ENCODE data around the gene PDS5A. TPM values are rescaled to one million over a fixed set of nuclear protein-coding genes. Genes with fewer than 3 reads are reported as not detected.
"Not testable (repeated sequence)": the region's sequence is repeated elsewhere in the genome, so short reads cannot be mapped to it uniquely, and the experiment has no call there.

PDS5A gene, protein sequence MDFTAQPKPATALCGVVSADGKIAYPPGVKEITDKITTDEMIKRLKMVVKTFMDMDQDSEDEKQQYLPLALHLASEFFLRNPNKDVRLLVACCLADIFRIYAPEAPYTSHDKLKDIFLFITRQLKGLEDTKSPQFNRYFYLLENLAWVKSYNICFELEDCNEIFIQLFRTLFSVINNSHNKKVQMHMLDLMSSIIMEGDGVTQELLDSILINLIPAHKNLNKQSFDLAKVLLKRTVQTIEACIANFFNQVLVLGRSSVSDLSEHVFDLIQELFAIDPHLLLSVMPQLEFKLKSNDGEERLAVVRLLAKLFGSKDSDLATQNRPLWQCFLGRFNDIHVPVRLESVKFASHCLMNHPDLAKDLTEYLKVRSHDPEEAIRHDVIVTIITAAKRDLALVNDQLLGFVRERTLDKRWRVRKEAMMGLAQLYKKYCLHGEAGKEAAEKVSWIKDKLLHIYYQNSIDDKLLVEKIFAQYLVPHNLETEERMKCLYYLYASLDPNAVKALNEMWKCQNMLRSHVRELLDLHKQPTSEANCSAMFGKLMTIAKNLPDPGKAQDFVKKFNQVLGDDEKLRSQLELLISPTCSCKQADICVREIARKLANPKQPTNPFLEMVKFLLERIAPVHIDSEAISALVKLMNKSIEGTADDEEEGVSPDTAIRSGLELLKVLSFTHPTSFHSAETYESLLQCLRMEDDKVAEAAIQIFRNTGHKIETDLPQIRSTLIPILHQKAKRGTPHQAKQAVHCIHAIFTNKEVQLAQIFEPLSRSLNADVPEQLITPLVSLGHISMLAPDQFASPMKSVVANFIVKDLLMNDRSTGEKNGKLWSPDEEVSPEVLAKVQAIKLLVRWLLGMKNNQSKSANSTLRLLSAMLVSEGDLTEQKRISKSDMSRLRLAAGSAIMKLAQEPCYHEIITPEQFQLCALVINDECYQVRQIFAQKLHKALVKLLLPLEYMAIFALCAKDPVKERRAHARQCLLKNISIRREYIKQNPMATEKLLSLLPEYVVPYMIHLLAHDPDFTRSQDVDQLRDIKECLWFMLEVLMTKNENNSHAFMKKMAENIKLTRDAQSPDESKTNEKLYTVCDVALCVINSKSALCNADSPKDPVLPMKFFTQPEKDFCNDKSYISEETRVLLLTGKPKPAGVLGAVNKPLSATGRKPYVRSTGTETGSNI (N-terminal part only)
- total RNA-seq (2014; rRNA removed; shearing (Covaris generic)): 37.1 and 48.6 TPM in 2 replicates

GRCh38 chr4:39977489-39978377, at the start of gene PDS5A:
Gene PDS5A (minus strand): TSS chr4:39977911. CDS start chr4:39976577, 1,334 bp downstream.
- DNase-seq: peak; percentile 99
- H3K4me3 ChIP-seq (ENCODE audit: insufficient read depth, low read depth, low read length): peak within 1 kb of the TSS; percentile 92
- H3K27me3 ChIP-seq (ENCODE audit: control insufficient read depth, insufficient read depth, low read length): no peaks in the 10 kb centered on the region
- peaks cover 7% of the 10 kb centered on the region for H3K36me3 ChIP-seq (replicated peaks; ENCODE audit: control insufficient read depth, insufficient read depth, low read length)

DNA sequence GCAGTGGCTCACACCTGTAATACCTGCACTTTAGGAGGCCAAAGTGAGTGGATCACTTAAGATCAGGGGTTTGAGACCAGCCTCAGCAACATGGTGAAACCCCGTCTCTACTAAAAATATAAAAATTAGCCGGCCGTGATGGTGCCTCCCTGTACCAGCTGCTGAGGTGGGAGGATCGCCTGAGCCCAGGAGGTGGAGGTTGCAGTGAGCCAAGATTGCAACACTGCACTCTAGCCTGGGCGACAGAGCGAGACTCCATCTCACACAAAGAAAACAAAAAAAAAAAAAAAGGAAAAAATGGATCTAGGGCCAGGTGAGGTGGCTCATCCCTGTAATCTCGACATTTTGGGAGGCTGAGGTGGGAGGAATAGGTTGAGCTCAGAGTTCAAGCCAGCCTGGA, 46.3 kb upstream of the PDS5A start:
- H3K4me3 ChIP-seq (ENCODE audit: insufficient read depth, low read depth, low read length); DNase-seq; H3K27me3 ChIP-seq (ENCODE audit: control insufficient read depth, insufficient read depth, low read length); H3K36me3 ChIP-seq (replicated peaks; ENCODE audit: control insufficient read depth, insufficient read depth, low read length): not testable (repeated sequence)

GRCh38 chr4:40021116-40021515, 43.4 kb upstream of the PDS5A start:
- not testable (repeated sequence) for DNase-seq; H3K36me3 ChIP-seq (replicated peaks; ENCODE audit: control insufficient read depth, insufficient read depth, low read length); H3K4me3 ChIP-seq (ENCODE audit: insufficient read depth, low read depth, low read length); H3K27me3 ChIP-seq (ENCODE audit: control insufficient read depth, insufficient read depth, low read length)

DNA sequence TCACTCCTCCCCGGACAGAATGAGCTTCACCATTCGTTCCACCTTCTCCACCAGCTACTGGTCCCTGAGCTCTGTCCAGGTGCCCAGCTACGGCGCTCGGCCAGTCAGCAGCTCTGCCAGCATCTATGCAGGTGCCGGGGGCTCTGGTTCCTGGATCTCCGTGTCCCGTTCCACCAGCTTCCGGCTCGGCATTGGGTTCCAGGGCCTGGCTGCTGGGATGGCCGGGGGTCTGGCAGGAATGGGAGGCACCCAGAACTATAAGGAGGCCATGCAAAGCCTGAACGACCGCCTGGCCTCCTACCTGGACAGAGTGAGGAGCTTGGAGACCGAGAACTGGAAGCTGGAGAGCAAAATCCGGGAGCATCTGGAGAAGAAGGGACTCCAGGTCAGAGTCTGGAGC, 42.5 kb upstream of the PDS5A start:
- H3K27me3 ChIP-seq (ENCODE audit: control insufficient read depth, insufficient read depth, low read length): no peaks in the 10 kb centered on the region
- no peak overlapping the region for H3K4me3 ChIP-seq (ENCODE audit: insufficient read depth, low read depth, low read length)
- H3K36me3 ChIP-seq (replicated peaks; ENCODE audit: control insufficient read depth, insufficient read depth, low read length): no peaks in the 10 kb centered on the region
- no peak for DNase-seq

- no peak for DNase-seq
- no peaks in the 10 kb centered on the region for H3K27me3 ChIP-seq (ENCODE audit: control insufficient read depth, insufficient read depth, low read length)
- no peak overlapping the region for H3K4me3 ChIP-seq (ENCODE audit: insufficient read depth, low read depth, low read length)
- H3K36me3 ChIP-seq (replicated peaks; ENCODE audit: control insufficient read depth, insufficient read depth, low read length): no peaks in the 10 kb centered on the region
Observed at GRCh38 chr4:40016007-40016406, 38.3 kb upstream of the PDS5A start.

GRCh38 chr4:40003986-40004385, 26.3 kb upstream of the PDS5A start:
- H3K36me3 ChIP-seq (replicated peaks; ENCODE audit: control insufficient read depth, insufficient read depth, low read length): no peaks in the 10 kb centered on the region
- no peak for DNase-seq
- H3K27me3 ChIP-seq (ENCODE audit: control insufficient read depth, insufficient read depth, low read length): no peaks in the 10 kb centered on the region
- H3K4me3 ChIP-seq (ENCODE audit: insufficient read depth, low read depth, low read length): no peak overlapping the region

GRCh38 chr4:40000711-40001110, 23.0 kb upstream of the PDS5A start:
- Histone ChIP-seq H3K4me3 (ENCODE audit: insufficient read depth, low read depth, low read length) (no peak overlapping the region), H3K27me3 (ENCODE audit: control insufficient read depth, insufficient read depth, low read length) (no peaks in the 10 kb centered on the region), H3K36me3 (replicated peaks; ENCODE audit: control insufficient read depth, insufficient read depth, low read length) (no peaks in the 10 kb centered on the region)

GRCh38 chr4:39998659-39999345, 21.1 kb upstream of the PDS5A start:
- no peak overlapping the region for H3K4me3 ChIP-seq (ENCODE audit: insufficient read depth, low read depth, low read length)
- H3K27me3 ChIP-seq (ENCODE audit: control insufficient read depth, insufficient read depth, low read length): no peaks in the 10 kb centered on the region
- no peak for DNase-seq
- H3K36me3 ChIP-seq (replicated peaks; ENCODE audit: control insufficient read depth, insufficient read depth, low read length): no peaks in the 10 kb centered on the region

More at GRCh38 chr4:40000711-40001110, 23.0 kb upstream of the PDS5A start:
- no peak for DNase-seq

DNA sequence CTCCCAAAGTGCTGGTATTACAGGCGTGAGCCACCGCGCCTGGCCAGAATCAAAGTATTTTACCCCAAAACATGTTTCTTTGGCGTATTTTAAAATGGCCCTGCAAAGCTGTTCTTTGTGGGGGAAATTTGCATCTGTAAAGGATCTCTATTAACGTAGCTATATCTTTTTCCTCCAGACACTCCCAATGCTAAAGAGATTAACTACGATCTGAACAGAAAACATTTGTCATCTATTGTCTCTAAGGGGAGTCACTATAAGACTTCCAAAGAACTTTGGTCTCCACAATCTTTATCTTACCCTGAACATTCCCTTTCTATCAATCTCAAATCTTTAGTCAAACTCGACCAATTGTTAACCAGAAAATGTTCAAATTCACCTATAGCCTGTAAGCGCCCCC, 19.1 kb upstream of the PDS5A start:
- no peak for DNase-seq
- no peaks in the 10 kb centered on the region for H3K36me3 ChIP-seq (replicated peaks; ENCODE audit: control insufficient read depth, insufficient read depth, low read length)

DNA sequence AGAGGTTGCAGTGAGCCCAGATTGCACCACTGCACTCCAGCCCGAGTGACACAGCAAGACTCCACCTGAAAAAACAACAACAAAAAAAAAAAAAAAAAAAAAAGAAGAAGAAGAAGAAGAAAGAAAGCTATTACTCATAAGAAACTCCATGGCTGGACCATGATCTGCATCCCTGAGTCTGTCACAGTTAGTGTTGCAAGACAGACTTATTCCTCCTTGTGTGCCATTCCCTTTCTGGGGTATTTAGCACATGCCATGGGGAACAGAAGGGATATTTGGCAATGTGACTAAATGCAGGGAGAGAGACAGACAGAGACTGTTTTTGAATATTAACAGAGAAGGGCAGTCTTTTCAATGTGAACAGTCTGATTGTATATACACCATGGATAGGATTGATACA, 16.7 kb upstream of the PDS5A start:
- no peaks in the 10 kb centered on the region for H3K27me3 ChIP-seq (ENCODE audit: control insufficient read depth, insufficient read depth, low read length)
- H3K36me3 ChIP-seq (replicated peaks; ENCODE audit: control insufficient read depth, insufficient read depth, low read length): no peaks in the 10 kb centered on the region
- no peak overlapping the region for H3K4me3 ChIP-seq (ENCODE audit: insufficient read depth, low read depth, low read length)
- no peak for DNase-seq

More for the DNA sequence above, 19.1 kb upstream of the PDS5A start:
- H3K27me3 ChIP-seq (ENCODE audit: control insufficient read depth, insufficient read depth, low read length): no peaks in the 10 kb centered on the region
- no peak overlapping the region for H3K4me3 ChIP-seq (ENCODE audit: insufficient read depth, low read depth, low read length)

GRCh38 chr4:39989381-39989780, 11.7 kb upstream of the PDS5A start:
- H3K4me3 ChIP-seq (ENCODE audit: insufficient read depth, low read depth, low read length); H3K27me3 ChIP-seq (ENCODE audit: control insufficient read depth, insufficient read depth, low read length); DNase-seq; H3K36me3 ChIP-seq (replicated peaks; ENCODE audit: control insufficient read depth, insufficient read depth, low read length): not testable (repeated sequence)

GRCh38 chr4:39987485-39987884, 9.8 kb upstream of the PDS5A start:
- no peaks in the 10 kb centered on the region for H3K36me3 ChIP-seq (replicated peaks; ENCODE audit: control insufficient read depth, insufficient read depth, low read length)
- no peaks in the 10 kb centered on the region for H3K27me3 ChIP-seq (ENCODE audit: control insufficient read depth, insufficient read depth, low read length)
- no peak for DNase-seq
- H3K4me3 ChIP-seq (ENCODE audit: insufficient read depth, low read depth, low read length): no peak overlapping the region

DNA sequence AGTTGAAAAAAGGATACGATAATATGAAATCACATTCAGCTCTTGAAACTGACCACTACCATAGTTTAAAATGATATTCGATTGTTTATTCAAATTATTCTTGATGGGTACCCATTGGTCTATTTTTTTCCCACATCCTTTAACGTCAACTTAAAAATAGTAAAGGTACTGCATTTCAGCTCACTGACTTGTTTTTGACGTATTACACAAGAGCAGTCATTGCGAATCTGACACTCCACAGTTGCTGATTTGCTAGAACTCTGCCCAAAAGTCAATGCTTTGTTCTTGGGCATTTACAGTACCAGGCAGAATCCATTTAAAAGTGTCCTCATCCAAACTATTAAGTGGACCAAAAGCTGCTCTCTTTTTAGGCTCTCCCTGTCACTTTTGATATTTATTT, 1.2 kb upstream of the PDS5A start:
- H3K27me3 ChIP-seq (ENCODE audit: control insufficient read depth, insufficient read depth, low read length): no peaks in the 10 kb centered on the region
- H3K36me3 ChIP-seq (replicated peaks; ENCODE audit: control insufficient read depth, insufficient read depth, low read length): peaks cover 1% of the 10 kb centered on the region; the same call in 1 of the 2 replicates
- DNase-seq: no peak
- no peak overlapping the region for H3K4me3 ChIP-seq (ENCODE audit: insufficient read depth, low read depth, low read length)

Measured in H7 (cell line).